Spleen (tissue), 7 donors: ENCODE results near the gene PDE6H.

Experiments
- POLR2AphosphoS5 ChIP-seq, 3 donors: sonication (generic); formaldehyde crosslinking; IDR thresholded peaks; one replicate each; pipeline ENCODE4 v1.5.1; 2017; ENCODE audit warnings: antibody characterized with exemption in 3 of 3
- TF ChIP-seq, protein P1 (sequence below), 11 experiments: fragments of 200-600 bp in 7 of 11; fragments of 450-650 bp in 4 of 11; sonication (generic) in 4 of 11; IDR thresholded peaks in 8 of 11; conservative IDR thresholded peaks in 3 of 11; 1 replicate in 7 of 11; 2 replicates in 4 of 11; pipeline versions ENCODE4 v1.4.0 to v1.8.0; 2016 to 2021; ENCODE audit warnings: antibody characterized with exemption in 11 of 11, inconsistent platforms in 4 of 11, mild to moderate bottlenecking in 1 of 11
- donor health status: DM: no; HTN: no; CAD: no; lungs with moderate emphysema.
- donor health status: DM: no; HTN: no; CAD: no.
- donor health status: DM: no; HTN: no; CAD: no.

DNA sequence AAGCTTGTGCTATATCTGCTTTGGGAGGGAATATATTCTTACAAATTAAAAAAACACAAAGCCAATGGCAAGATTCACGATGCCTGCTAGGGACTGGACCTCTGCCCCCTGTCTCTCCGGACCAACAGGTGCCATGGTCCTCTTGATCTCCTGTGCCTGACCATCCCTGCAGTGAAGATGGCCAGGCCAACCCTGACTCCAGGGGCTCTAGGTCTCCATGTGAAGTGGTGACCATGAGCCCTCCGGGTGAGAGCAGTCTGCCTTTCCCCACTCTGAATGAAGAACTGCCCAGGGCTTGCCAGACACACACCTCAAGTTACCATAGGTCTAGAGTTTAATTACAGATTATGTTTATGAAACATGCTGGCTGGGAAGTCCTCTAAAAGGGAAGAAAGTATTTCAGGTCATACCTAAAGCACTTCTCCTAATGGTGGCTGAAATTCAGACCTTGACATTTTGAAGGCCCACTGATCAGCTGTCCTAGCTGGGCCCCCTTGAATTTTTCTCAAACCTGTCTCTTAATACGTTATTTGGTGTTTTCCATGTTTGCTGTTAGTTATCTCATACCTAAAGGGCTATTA is 12.8 kb upstream of the PDE6H start:
- TF ChIP-seq, protein P1, sequence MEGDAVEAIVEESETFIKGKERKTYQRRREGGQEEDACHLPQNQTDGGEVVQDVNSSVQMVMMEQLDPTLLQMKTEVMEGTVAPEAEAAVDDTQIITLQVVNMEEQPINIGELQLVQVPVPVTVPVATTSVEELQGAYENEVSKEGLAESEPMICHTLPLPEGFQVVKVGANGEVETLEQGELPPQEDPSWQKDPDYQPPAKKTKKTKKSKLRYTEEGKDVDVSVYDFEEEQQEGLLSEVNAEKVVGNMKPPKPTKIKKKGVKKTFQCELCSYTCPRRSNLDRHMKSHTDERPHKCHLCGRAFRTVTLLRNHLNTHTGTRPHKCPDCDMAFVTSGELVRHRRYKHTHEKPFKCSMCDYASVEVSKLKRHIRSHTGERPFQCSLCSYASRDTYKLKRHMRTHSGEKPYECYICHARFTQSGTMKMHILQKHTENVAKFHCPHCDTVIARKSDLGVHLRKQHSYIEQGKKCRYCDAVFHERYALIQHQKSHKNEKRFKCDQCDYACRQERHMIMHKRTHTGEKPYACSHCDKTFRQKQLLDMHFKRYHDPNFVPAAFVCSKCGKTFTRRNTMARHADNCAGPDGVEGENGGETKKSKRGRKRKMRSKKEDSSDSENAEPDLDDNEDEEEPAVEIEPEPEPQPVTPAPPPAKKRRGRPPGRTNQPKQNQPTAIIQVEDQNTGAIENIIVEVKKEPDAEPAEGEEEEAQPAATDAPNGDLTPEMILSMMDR (IDR thresholded peaks at IDR 0.05 in 8 of 11, conservative IDR thresholded peaks at IDR 0.05 in 3 of 11): no peak
- no peak for TF ChIP-seq POLR2AphosphoS5 (IDR thresholded peaks at IDR 0.05)
